T-cell (primary cell): ENCODE results near the gene CAPN5. TPM values are rescaled to one million over a fixed set of nuclear protein-coding genes. Genes with fewer than 3 reads are reported as not detected.

Experiments
- ATAC-seq, 4 experiments: fragments of 200-7000 bp in 3 of 4; fragments of 150-1000 bp in 1 of 4; cut with Tn5 transposase; replicated peaks in 1 of 4; 1 replicate in 3 of 4; 2 replicates in 1 of 4; pipeline ENCODE4 v1.10.0; 2021; ENCODE audit warnings: moderate library complexity in 3 of 4, mild to moderate bottlenecking in 2 of 4, moderate number of reproducible peaks in 1 of 4
- CTCF ChIA-PET, 2 donors: fragments of 300-600 bp; sonication (Branson Sonifier 250); formaldehyde crosslinking; loops; one replicate each; lab custom pipeline; 2022; ENCODE audit warnings: antibody characterized with exemption in 2 of 2; lab: Charles Lee
- POLR2A ChIA-PET, 2 donors: fragments of 300-600 bp; sonication (Branson Sonifier 250); formaldehyde crosslinking; loops; one replicate each; lab custom pipeline; 2022; ENCODE audit warnings: antibody characterized with exemption in 2 of 2; lab: Charles Lee
- DNase-seq, 35 experiments: peaks; one replicate each; pipeline versions ENCODE4 v3.0.0 to v3.0.0-alpha.2; 2013 to 2023
- H3K27ac ChIP-seq: one replicate; pipeline ENCODE4 v1.5.1; 2013; ENCODE audit warnings: low read length
- H3K27me3 ChIP-seq, 2 experiments: replicated peaks in 1 of 2; 1 replicate in 1 of 2; 2 replicates in 1 of 2; pipeline versions ENCODE4 v1.6.1 to v1.7.0; 2013; ENCODE audit warnings: low read length in 1 of 2, mixed read lengths in 1 of 2; ENCODE audit not compliant: control insufficient read depth in 2 of 2, insufficient read depth in 2 of 2; ENCODE audit errors: extremely low read depth in 1 of 2
- H3K36me3 ChIP-seq, 2 donors: 1 replicate in 1 of 2; 2 replicates in 1 of 2; pipeline versions ENCODE4 v1.6.1 to v1.7.0; 2013; ENCODE audit warnings: low read length in 1 of 2; ENCODE audit not compliant: control insufficient read depth in 2 of 2, insufficient read depth in 1 of 2; ENCODE audit errors: extremely low read depth in 1 of 2
- H3K4me1 ChIP-seq, 2 experiments: 1 replicate in 1 of 2; 2 replicates in 1 of 2; pipeline versions ENCODE4 v1.6.1 to v1.7.0; 2013; ENCODE audit warnings: low read length in 2 of 2, mixed read lengths in 1 of 2; ENCODE audit not compliant: insufficient read depth in 2 of 2, control insufficient read depth in 1 of 2; ENCODE audit errors: extremely low read depth in 1 of 2
- H3K4me3 ChIP-seq, 2 donors: 1 replicate in 1 of 2; 2 replicates in 1 of 2; pipeline versions ENCODE4 v1.5.1 to v1.7.0; 2013; ENCODE audit warnings: mild to moderate bottlenecking in 2 of 2, low read length in 1 of 2, moderate library complexity in 1 of 2; ENCODE audit not compliant: control insufficient read depth in 1 of 2; ENCODE audit errors: extremely low read depth in 1 of 2
- H3K9me3 ChIP-seq: 2 replicates; pipeline ENCODE4 v1.7.0; 2013
- H3K27ac Mint-ChIP-seq, 2 donors: one replicate each; pipeline ENCODE4 v1.8.0; 2020 to 2021; ENCODE audit warnings: mild to moderate bottlenecking in 2 of 2, mixed read lengths in 2 of 2
- H3K27me3 Mint-ChIP-seq, 2 donors: one replicate each; pipeline ENCODE4 v1.8.0; 2021 to 2022; ENCODE audit warnings: mixed read lengths in 2 of 2
- H3K36me3 Mint-ChIP-seq: one replicate; pipeline ENCODE4 v1.8.0; 2021; ENCODE audit warnings: mixed read lengths
- H3K4me1 Mint-ChIP-seq, 3 donors: one replicate each; pipeline ENCODE4 v1.8.0; 2020 to 2022; ENCODE audit warnings: mixed read lengths in 3 of 3, mild to moderate bottlenecking in 1 of 3
- H3K4me3 Mint-ChIP-seq, 3 donors: one replicate each; pipeline ENCODE4 v1.8.0; 2020 to 2022; ENCODE audit warnings: mild to moderate bottlenecking in 3 of 3, mixed read lengths in 3 of 3, moderate library complexity in 3 of 3
- H3K9me3 Mint-ChIP-seq, 3 donors: one replicate each; pipeline ENCODE4 v1.8.0; 2020 to 2022; ENCODE audit warnings: mixed read lengths in 3 of 3
- WGBS: methylation state at CpG from one replicate; pipeline ENCODE4 v1.1.5; 2013; ENCODE audit warnings: missing lambda C conversion rate; ENCODE audit not compliant: insufficient coverage; 5-methylcytosine and 5-hydroxymethylcytosine counted together
- total RNA-seq, 35 experiments: library from RNA in 6 of 35; stranded (reverse) in 6 of 35; fragments of 120-200 nt in 1 of 35; gene quantifications; one replicate each; pipeline versions ENCODE4 v1.2.1 to v1.2.4 and lab custom pipeline; 2013 to 2026

The CAPN5 gene
- total RNA-seq, 5 donors from 2014 or later (not counting 1 experiment from before 2014, with no cell fraction given), result 3.1 to 6.4 (median 4.0) TPM

- H3K4me1 Mint-ChIP-seq, result peaks cover 18 to 22% (median 22%) of the 10 kb centered on the region in 3 donors
- H3K4me3 Mint-ChIP-seq, result no peak overlapping the region
- DNase-seq (no peak), ATAC-seq (no peak)
- H3K9me3 Mint-ChIP-seq, result no peaks in the 10 kb centered on the region
- no peaks in the 10 kb centered on the region for H3K36me3 Mint-ChIP-seq
- Histone ChIP-seq H3K4me1 (peaks cover 6 to 30% of the 10 kb centered on the region in 2 experiments), H3K4me3 (no peak overlapping the region), H3K9me3 (no peaks in the 10 kb centered on the region), H3K36me3 (no peaks in the 10 kb centered on the region), H3K27ac (no peak overlapping the region), H3K27me3 (peaks cover 0 to 1% of the 10 kb centered on the region in 2 experiments)
- CTCF ChIA-PET, result no interaction called here
- no peak overlapping the region for H3K27ac Mint-ChIP-seq
- POLR2A ChIA-PET, result no interaction called here
- no peaks in the 10 kb centered on the region for H3K27me3 Mint-ChIP-seq
- WGBS, result 92% methylated on average over 5 of the region's 6 CpGs
Measured at GRCh38 chr11:77085652-77086051, 18.9 kb downstream of the CAPN5 start.

DNA sequence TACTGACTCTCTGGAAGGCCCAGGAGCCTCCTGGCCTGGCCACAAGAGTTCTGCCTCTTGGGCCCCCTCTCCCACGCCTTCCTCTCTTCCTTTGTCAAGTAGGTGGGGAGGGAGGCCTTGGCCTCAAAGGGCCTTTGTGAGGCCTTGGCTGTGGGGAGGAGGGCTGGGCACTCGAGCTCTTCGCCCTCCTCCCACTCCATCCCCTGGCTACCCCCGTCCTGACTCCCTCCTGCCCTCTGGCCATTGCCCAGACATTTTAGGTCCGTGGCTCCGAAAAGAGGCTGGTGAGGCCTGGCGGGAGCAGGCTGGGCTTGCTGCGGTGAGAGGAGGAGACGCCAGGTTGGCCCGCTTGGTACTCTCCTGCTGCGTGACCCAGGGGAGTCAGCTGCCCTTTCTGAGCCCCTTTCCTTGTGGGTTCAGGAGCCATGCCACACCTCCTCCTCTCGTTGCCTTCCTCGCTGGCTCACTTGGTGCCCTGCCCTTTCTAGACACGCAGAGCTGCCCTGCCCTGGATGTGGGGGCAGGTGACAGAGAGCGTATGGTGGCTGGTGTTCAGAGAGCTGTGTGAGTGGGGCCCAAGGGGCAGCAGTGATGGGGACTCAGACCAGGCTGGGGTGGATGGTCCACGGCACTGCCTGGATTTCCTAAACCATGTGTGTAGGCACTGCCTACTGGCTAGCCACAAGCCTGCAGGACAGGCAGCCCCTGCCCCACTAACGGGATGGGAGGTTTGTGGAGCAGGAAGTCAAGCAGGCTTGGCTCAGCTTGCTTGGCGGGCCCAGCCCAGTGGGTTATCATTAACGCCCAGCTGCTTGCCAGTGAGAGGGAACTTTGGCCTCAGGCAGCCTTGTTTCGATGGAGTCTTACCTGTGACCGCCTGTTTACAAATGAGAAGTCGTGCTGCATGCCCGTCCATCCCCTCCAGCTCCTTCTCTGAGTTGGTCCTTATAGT lies 20.0 kb downstream of the CAPN5 start:
- Histone ChIP-seq H3K27me3 (peaks cover 0 to 5% of the 10 kb centered on the region in 2 experiments), H3K4me1 (peaks cover 6 to 33% of the 10 kb centered on the region in 2 experiments), H3K36me3 (no peaks in the 10 kb centered on the region), H3K27ac (no peak overlapping the region), H3K9me3 (no peaks in the 10 kb centered on the region), H3K4me3 (no peak overlapping the region)
- no peaks in the 10 kb centered on the region for H3K27me3 Mint-ChIP-seq
- H3K9me3 Mint-ChIP-seq, result no peaks in the 10 kb centered on the region
- ATAC-seq (no peak), DNase-seq (no peak)
- H3K36me3 Mint-ChIP-seq, result no peaks in the 10 kb centered on the region
- H3K4me3 Mint-ChIP-seq, result no peak overlapping the region
- 88% methylated on average over 15 of the region's 23 CpGs for WGBS
- ChIA-PET POLR2A (no interaction called here), CTCF (interaction anchor here in 1 of 2 donors (0.6 kb wide), 1 partner anchor 32 kb away, joined by 5 read pairs; no protein-coding TSS in a partner anchor)
- peaks cover 20 to 22% (median 21%) of the 10 kb centered on the region in 3 donors for H3K4me1 Mint-ChIP-seq
- no peak overlapping the region for H3K27ac Mint-ChIP-seq

DNA sequence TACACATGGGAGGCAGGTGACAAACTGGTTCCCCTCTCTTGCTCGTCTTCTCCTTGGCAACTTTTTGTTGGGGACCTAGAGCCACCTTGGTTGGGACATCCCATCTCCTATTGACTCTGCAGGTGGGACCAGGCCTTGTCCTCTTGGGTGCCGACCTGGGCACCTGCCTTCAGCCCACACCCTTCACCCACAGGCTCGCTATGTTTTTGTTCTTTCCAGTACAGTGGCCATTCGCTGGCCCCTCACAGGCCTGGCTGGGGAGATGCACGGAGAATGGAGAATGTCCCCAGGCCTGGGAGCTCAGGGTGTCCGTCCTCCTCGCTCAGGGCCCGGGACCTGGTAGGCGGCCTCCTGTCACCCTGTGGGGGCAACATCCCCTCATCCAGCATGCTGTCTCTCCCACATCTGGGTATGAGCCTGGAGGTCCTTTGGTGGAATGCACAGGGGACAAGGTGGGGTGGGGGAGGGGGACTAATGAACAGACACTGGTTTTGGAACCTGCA lies 21.0 kb downstream of the CAPN5 start:
- no peak overlapping the region for H3K27ac ChIP-seq
- Mint-ChIP-seq H3K9me3 (no peaks in the 10 kb centered on the region), H3K4me1 (peaks cover 10 to 12% (median 11%) of the 10 kb centered on the region in 3 donors), H3K4me3 (no peak overlapping the region), H3K36me3 (no peaks in the 10 kb centered on the region), H3K27me3 (no peaks in the 10 kb centered on the region), H3K27ac (no peak overlapping the region)
- ATAC-seq (no peak), DNase-seq (no peak)
- H3K9me3 ChIP-seq, result no peaks in the 10 kb centered on the region
- H3K4me3 ChIP-seq, result no peak overlapping the region
- POLR2A ChIA-PET, result no interaction called here
- WGBS, result 92% methylated on average over 3 of the region's 9 CpGs
- H3K4me1 ChIP-seq, result peaks cover 0 to 23% of the 10 kb centered on the region in 2 experiments
- peaks cover 0 to 5% of the 10 kb centered on the region in 2 experiments for H3K27me3 ChIP-seq
- H3K36me3 ChIP-seq, result no peaks in the 10 kb centered on the region
- CTCF ChIA-PET, result no interaction called here

- no peaks in the 10 kb centered on the region for H3K9me3 ChIP-seq
- H3K9me3 Mint-ChIP-seq, result no peaks in the 10 kb centered on the region
- H3K4me3 ChIP-seq, result no peak overlapping the region
- H3K27ac ChIP-seq, result no peak overlapping the region
- peaks cover 0 to 5% of the 10 kb centered on the region in 2 experiments for H3K27me3 ChIP-seq
- H3K4me1 Mint-ChIP-seq, result peaks cover 5 to 7% (median 6%) of the 10 kb centered on the region in 3 donors
- H3K27me3 Mint-ChIP-seq, result no peaks in the 10 kb centered on the region
- ATAC-seq (no peak), DNase-seq (no peak)
- WGBS, result 72% methylated on average over 9 of the region's 11 CpGs
- ChIA-PET POLR2A (no interaction called here), CTCF (interaction anchor here in 1 of 2 donors (3.9 kb wide), 1 partner anchor 40 kb away, joined by 79 read pairs; no protein-coding TSS in a partner anchor)
- H3K4me3 Mint-ChIP-seq, result no peak overlapping the region
- H3K27ac Mint-ChIP-seq, result no peak overlapping the region
- H3K36me3 Mint-ChIP-seq, result no peaks in the 10 kb centered on the region
- H3K36me3 ChIP-seq, result no peaks in the 10 kb centered on the region
- peaks cover 0 to 17% of the 10 kb centered on the region in 2 experiments for H3K4me1 ChIP-seq
Measured at GRCh38 chr11:77088236-77089003, 21.6 kb downstream of the CAPN5 start.

- ATAC-seq (no peak), DNase-seq (no peak)
- CTCF ChIA-PET, result interaction anchor here in 1 of 2 donors (3.9 kb wide), 1 partner anchor 41 kb away, joined by 79 read pairs; no protein-coding TSS in a partner anchor
- H3K9me3 ChIP-seq, result no peaks in the 10 kb centered on the region
- WGBS, result 78% methylated on average over 3 of the region's 3 CpGs
- H3K36me3 ChIP-seq, result no peaks in the 10 kb centered on the region
- H3K27me3 ChIP-seq, result peaks cover 0 to 5% of the 10 kb centered on the region in 2 experiments
- Mint-ChIP-seq H3K36me3 (no peaks in the 10 kb centered on the region), H3K27ac (no peak overlapping the region), H3K27me3 (no peaks in the 10 kb centered on the region), H3K4me1 (peaks cover 4 to 6% (median 4%) of the 10 kb centered on the region in 3 donors), H3K9me3 (no peaks in the 10 kb centered on the region), H3K4me3 (no peak overlapping the region)
- H3K4me1 ChIP-seq, result peaks cover 0 to 10% of the 10 kb centered on the region in 2 experiments
- H3K4me3 ChIP-seq, result no peak overlapping the region
- POLR2A ChIA-PET, result no interaction called here
- no peak overlapping the region for H3K27ac ChIP-seq
Measured at GRCh38 chr11:77089004-77089545, 22.3 kb downstream of the CAPN5 start.

- H3K4me3 Mint-ChIP-seq, result no peak overlapping the region
- H3K36me3 Mint-ChIP-seq, result no peaks in the 10 kb centered on the region
- WGBS, result 78% methylated on average over 3 of the region's 4 CpGs
- no peak for ATAC-seq
- H3K4me1 ChIP-seq, result peaks cover 0 to 8% of the 10 kb centered on the region in 2 experiments
- POLR2A ChIA-PET, result interaction anchor here in 1 of 2 donors (0.6 kb wide), 1 partner anchor 1725 kb away, joined by 6 read pairs; no protein-coding TSS in a partner anchor
- H3K4me3 ChIP-seq, result no peak overlapping the region
- no peaks in the 10 kb centered on the region for H3K27me3 Mint-ChIP-seq
- H3K27me3 ChIP-seq, result peaks cover 0 to 5% of the 10 kb centered on the region in 2 experiments
- no peaks in the 10 kb centered on the region for H3K9me3 Mint-ChIP-seq
- H3K9me3 ChIP-seq, result no peaks in the 10 kb centered on the region
- H3K27ac Mint-ChIP-seq, result no peak overlapping the region
- H3K4me1 Mint-ChIP-seq, result peaks cover 4 to 6% (median 4%) of the 10 kb centered on the region in 3 donors
- no peak overlapping the region for H3K27ac ChIP-seq
- CTCF ChIA-PET, result interaction anchor here (1.2 to 3.9 kb wide), 3 partner anchors 41 to 45 kb away, joined by 3 to 79 read pairs (median 3); no protein-coding TSS in a partner anchor
- DNase-seq, result no peak
- H3K36me3 ChIP-seq, result peaks cover 0 to 4% of the 10 kb centered on the region in 2 donors
Measured at GRCh38 chr11:77090046-77090372, 23.2 kb downstream of the CAPN5 start.
